ENCODE data around the gene APOBEC3B. TPM values are rescaled to one million over a fixed set of nuclear protein-coding genes. Genes with fewer than 3 reads are reported as not detected.
"Not testable (repeated sequence)": the region's sequence is repeated elsewhere in the genome, so short reads cannot be mapped to it uniquely, and the experiment has no call there.

APOBEC3B gene
- total RNA-seq, 1 donor from 2014 or later, result 2.4 TPM

DNA sequence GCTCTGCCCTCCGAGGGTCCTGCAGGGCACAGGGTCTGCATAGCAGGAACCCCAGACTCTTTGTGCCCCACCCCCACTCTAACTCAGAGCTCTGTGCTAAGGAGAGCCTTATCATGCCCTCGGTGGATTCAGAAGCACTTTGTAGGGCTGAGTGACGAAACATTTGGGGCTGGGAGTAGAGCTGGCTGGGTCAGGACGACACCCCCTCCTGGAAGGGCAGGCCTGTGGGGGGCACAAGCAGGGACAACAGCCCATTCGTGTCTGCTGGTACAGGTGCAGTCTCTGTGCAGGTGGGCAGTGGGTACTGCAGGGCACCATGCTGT is 15.8 kb upstream of the APOBEC3B start:
- DNase-seq (ENCODE audit: low read depth, low spot score), result no peak

DNA sequence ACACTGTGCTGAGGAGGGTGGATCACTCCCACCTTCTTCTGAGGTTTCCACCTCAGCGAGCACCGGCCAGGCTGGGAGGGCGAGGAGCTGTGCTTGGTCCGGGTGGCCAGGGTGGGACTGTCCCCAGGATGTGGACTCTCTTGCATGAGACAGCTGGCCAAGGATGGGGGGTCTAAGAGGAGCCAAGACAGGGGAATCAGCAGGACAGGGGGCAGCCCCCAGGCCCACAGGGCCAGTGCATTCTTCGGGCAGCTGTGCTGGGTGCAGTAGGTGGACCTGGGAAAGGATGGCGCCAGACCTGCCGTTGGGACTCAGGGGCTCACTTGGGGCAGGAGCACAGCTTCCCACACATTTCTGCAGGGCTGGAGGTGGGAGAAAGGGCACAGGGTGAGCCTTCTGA is 15.2 kb upstream of the APOBEC3B start:
- DNase-seq (ENCODE audit: low read depth, low spot score), result no peak

DNA sequence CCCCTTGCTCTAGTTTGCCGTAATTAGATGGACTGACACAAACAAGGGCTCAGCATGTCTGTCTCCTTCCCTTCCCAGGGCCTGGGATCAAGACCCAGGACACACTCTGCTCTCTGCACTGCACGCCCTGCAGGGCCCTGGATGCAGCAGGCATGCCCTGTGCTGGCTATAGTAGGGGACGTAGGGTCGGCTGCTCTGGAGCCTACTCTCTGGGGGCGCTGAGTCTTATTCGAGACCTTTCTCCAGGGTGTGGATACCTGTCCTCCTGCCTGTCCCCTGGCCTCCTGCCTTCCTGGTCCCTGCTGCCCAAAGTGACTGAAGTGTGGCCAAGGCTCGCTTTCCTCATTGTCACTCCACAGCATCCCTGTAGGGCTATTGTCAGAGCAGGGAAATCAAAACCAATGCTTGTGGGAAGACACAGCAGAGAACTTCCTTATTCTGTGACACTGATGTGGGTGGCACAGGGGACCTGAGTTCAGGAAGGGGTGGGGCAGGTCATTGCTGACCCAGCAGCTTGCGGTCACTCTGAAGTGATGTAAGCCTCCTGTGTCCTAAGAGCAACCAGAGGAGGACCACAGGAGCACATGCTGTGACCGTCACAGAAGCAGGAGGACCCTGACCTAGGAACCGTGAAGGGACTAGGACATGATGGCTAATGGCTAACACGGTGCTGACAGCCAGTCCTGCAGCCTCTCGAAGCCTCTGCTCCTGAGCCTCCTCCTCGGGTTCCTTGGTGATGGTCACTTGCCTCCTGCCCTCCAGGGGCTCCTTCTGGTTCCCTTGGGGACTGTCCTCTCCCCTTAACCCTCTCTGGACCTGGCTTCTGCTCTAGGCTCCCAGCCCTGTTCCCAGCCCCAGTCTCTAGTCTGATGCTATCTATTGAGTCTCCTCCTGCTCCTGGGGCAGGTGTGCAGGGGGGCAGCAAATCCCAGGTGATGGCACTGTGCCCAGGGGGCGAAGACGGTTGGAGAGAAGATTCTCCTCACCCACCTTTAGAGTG is 14.4 kb upstream of the APOBEC3B start:
- no peak for DNase-seq (ENCODE audit: low read depth, low spot score)

DNA sequence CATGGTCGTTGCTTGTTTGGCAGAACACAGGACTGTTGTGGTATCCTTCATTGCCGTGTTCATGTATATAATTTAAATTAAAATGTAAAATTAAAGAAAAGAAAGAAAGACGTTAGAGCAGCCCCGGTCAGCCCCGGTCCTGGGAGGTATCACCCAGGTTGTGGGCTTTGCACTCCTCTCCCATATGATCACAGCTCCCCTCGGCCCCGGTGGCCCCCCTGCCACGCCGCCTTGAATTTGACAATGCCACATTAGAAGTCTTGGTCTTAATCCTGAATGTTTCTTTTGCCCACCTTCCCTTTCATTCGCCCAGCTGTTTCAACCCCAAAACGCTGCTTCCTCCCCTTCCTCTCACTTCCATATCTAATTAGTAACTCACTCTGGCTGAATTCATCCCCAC is 13.3 kb upstream of the APOBEC3B start:
- DNase-seq (ENCODE audit: low read depth, low spot score), result no peak

DNA sequence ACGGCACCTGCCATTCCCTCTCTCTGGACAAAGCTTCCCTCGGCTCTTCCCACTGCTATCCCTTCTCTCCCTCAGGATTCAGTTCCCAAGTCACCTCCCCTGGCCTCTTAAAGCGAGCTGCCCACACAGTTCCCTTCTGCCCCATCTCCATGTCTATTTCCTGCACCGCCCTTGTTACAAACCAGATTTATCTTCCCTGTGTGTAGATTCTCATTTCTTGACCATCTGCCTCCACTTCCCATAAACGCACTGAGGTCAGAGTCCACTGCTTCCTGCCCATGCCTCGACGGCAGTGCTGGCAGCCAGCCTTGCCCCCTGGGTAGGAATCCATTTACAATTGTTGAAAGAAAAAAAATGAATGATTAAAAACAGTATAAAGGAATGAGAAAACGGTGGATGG is 11.6 kb upstream of the APOBEC3B start:
- no peak for DNase-seq (ENCODE audit: low read depth, low spot score)

DNA sequence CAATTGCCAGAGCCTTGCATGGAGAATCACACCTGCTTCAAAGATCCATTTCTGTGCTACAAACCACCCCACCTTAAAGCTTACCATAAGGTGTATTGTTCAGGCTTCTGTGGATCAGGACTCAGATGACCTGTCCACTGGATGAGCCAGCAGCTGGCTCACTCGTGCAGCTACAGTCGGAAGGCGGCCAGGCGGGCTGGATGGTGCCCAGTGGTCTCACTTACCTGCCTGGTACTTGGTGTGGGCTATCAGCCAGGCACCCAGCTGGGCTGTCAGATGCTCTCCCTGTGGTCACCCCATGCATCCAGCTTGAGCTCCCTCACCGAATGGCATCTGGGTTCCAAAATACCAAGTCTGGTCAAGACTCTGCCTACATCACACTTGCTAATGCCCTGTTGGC is 10.9 kb upstream of the APOBEC3B start:
- no peak for DNase-seq (ENCODE audit: low read depth, low spot score)

DNA sequence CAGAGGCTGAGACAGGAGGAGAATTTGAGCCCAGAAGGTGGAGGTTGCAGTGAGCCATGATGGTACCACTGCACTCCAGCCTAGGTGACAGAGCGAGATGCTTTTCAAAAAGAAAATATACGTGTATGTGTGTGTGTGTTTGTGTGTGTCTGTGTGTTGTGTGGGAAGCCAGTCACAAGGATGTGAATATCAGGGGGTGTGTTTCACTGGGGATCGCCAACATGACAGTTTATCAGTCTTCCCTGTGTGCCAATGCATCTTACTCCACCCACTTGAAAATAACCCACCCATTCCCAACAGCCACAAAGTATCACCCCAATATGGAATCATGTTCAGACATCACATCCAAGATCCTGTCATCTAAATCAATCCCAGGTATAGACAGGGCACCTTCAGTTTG is 10.4 kb upstream of the APOBEC3B start:
- no peak for DNase-seq (ENCODE audit: low read depth, low spot score)

DNA sequence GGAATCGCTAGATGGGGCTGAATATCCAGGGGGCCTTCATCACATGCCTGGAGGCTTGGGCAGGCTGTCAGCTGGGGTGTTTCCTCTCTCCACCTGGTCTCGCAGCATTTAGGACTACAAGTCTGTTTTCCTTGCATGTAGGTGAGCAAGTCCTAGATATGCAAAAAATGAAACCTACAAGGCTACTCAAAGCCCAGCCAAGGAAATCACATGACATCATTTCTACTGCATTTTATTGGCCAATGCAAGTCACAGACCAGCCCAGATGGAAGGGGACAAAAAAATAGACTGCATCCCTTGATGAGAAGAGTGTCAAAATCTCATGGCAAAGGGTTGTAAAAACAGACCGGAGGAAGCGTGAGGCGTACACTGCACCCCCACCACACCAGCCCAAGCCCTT is 9.6 kb upstream of the APOBEC3B start:
- no peak for DNase-seq (ENCODE audit: low read depth, low spot score)

DNA sequence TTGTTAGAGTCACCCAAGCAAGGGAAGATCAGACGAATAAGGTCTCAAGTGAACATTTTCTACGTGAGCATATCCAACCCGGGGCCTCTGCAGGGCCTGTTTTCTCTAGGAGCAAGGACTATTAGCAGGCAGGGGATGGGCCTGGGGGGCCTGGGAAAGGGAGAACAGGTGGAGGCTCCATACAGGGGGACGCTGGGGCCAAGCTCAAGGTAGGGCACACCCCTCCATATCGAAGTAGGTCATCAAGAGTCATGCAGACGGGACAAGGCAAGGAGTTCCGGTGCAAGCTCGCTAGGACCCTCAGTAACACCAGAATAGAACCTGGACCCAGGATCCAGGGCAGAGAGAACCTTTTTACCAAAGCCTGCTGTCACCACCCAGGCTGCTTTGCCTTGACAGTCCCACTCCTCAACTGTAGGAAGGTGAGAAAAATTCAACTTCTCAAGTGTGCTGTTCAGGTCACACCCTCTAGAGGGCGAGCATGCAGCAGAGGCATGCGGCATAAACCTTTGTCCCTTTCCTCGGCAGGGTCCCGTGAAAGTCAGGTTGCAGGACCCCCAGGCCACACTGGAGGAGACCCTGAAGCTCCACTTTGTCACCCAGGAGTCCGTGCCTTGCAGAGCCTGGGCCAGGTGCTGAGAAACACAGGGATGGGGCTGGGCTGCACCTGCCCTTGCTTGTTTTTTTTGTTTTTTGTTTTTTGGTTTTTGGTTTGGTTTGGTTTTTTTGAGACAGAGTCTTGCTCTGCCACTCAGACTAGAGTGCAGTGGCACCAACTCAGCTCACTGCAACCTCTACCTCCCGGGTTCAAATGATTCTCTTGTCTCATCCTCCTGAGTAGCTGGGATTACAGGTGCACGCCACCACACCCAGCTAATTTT is 8.6 kb upstream of the APOBEC3B start:
- DNase-seq (ENCODE audit: low read depth, low spot score), result no peak

DNA sequence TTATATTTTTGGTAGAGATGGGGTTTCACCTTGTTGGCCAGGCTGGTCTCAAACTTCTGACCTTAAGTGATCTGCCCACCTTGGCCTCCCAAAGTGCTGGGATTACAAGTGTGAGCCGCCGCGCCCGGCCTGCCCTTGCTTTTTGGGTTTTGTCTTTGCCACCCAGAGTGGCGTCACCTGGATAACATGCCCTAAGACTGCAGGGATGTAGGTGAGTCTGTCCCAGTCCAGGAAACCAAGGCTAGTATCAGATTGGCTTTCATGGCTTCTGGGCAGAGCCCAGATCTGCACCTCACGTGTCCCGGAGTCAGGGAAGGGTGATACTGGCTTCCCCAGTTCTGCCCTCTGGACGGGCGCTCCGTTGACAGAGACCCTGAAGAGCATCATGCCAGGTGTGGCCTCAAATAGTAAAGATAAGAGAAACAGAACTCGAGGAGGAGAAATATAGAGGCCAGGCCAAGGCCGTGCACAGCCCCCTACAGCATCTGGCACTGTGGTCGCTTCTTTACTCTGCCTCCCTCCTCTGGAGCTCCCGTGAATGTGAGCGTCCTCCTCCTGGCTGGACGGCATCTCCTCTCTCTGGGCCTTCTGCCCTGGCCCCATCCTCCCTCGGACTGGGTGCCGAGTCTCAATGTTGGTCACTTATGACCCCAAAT is 7.8 kb upstream of the APOBEC3B start:
- no peak for DNase-seq (ENCODE audit: low read depth, low spot score)

DNA sequence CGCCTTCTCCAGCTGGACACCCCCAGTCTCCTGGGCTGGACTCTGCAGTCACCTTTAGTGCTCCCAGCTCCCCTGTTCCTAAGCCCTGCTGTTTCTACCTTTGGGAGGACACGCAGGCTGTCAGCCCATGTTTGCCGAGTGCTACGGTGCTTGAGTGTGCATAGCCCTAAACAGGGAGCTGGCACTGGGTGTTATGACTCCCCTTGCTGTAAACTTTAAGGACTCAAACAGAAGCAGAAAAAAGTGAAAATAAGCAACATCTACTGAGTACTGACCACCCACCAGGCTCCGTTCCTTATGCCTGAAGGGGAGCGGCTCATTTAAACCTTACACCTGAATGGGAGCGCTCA is 7.3 kb upstream of the APOBEC3B start:
- no peak for DNase-seq (ENCODE audit: low read depth, low spot score)

DNA sequence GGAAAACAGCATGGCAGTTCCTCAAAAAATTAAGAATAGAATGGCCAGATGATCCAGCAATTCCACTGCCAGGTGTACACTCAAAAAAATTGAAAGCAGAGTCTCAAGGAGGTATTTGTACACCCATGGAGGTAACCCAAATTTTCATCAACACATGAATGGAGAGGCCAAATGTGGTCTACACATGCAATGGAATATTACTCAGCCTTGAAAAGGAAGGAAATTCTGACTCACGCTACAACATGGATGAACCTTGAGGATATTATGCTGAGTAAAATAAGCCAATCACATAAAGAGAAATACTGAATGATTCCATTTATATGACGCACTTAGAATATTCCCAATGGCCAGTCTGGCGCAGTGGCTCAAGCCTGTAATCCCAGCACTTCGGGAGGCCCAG is 4.9 kb upstream of the APOBEC3B start:
- not testable (repeated sequence) for DNase-seq (ENCODE audit: low read depth, low spot score)

DNA sequence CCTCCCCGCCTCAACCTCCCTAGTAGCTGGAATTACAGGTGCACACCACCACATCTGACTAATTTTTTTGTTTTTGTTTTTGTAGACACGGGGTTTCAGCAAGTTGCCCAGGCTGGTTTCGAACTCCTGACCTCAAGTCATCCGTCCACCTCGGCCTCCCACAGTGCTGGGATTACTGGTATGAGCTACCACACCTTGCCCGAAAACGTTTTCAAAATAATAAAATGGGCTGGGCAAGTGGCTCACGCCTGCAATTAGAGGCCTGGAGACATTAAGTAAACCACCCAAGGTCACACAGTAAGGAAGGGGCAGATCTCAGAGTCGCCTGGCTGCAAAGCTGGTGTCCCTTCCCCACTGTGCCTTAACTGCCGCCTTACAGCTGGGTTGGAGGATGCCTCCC is 1.6 kb upstream of the APOBEC3B start:
- not testable (repeated sequence) for DNase-seq (ENCODE audit: low read depth, low spot score)

DNA sequence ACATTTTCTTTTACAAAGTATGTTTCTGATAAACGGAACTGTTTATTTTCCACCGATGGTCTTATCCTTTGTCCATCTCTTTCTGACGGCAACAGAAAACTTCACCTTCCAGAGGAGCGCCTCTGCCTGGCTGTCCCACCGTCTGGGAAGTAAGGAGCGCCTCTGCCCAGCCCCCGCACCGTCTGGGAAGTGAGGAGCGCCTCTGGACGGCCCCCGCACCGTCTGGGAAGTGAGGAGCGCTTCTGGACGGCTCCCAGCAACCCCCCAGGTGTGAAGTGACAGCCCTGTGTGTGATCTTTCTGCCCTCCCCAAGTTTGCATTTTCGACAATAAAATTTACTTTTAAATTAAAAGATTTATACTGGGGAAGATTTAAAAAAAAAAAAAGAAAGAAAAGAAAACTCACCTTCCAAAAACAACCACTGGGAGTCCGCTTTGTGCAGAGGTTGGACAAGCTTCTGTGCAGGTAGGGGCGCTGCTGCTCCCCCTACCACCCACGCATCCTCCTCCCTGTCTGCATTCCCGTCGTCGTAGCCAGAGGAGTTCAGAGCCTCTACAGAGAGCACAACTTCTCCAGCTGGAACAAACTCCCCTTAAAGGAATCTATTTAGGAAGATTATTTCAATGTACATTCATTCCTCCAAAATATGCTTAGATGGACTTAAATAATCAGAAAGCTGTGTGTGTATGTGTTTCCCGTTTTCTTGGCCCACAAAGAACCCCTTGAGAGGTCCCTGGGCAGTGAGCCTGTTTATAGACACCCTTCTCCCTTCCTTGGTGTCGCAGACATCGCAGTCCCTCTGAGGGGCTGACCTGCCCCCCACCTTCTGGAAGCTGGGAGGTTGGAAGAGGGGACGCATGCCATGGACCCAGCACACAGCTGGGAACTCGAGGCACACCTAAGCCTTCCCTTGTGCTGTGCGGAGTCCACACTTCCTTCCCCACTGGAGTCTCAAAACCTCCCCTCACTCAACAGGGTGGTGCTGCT is 849 bp upstream of the APOBEC3B start:
- no peak for DNase-seq (ENCODE audit: low read depth, low spot score)

DNA sequence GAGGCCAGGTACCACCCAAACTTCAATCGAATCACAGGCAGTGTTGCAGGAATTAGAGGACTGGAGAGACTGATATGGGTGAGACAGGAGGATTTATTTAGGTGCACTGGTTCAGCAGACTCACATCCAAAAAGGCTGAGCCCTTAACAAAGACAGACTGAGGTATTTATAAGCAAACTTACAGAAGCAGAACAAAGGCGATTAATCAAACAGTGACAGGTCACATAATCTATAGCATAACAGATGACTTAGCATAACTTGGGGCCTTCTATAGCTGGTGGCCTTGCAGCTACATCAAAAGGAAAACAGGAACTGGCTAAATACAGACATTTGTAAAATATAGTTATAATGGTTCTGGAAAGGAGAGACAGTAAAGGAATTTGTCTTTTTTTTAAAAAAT is 2.1 kb downstream of the APOBEC3B start:
- no peak for DNase-seq (ENCODE audit: low read depth, low spot score)

DNA sequence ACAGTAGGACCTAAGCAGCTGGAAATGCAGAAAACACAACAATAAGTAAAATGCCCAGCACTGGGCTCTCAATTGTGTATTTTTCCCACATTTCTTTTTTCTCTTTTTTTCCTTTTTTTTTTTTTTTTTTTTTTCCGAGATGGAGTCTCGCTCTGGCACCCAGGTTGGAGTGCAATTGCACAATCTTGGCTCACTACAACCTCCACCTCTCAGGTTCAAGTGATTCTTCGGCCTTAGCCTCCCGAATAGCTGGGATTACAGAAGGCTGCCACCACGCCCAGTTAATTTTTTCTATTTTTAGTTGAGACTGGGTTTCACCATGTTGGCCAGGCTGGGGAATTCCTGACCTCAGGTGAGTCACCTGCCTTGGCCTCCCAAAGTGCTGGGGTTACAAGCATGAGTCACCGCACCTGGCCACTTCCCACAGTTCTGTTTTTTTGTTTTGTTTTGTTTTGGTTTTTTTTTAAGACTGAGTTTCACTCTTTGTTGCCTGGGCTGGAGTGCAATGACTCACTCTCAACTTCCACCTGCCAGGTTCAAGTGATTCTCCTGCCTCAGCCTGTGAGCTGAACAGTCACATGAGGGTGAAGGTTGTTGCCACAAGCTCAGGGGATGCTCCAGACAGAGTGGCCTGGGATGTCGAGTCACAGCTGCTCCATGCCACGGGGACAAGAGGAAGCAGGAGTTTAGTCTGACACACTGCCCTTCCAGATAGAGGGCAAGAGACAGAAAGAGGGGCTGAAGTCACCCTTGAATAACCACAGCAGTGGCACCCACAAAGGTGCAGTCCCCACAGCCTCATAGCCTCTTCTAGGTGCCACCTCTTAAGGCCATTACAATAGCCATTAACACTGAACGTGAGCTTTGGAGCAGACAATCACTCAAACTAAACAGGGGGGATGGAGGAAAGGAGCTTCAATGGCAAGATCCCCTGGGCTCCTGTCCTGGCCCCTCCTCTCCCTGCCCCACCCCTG is 2.9 kb downstream of the APOBEC3B start:
- DNase-seq (ENCODE audit: low read depth, low spot score), result not testable (repeated sequence)

DNA sequence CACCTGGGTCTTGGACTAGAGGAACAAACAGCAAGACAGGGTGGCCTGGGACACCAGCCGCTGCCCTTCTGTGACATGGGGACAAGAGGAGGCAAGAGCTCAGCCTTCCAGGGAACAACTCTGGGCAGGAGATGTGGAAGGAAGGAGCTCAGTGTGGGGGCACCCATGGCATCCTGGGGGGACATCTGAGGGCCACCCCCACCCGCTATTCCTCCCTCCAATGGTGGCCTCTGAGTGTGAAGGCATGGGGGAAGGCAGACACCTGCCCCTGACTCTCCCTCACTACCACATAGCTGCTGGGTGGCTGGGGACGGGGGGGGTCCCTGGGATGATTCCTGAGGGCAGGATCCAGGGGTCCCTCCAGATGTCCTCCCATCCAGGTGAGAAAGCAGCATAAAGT is 4.5 kb downstream of the APOBEC3B start:
- DNase-seq (ENCODE audit: low read depth, low spot score), result no peak

DNA sequence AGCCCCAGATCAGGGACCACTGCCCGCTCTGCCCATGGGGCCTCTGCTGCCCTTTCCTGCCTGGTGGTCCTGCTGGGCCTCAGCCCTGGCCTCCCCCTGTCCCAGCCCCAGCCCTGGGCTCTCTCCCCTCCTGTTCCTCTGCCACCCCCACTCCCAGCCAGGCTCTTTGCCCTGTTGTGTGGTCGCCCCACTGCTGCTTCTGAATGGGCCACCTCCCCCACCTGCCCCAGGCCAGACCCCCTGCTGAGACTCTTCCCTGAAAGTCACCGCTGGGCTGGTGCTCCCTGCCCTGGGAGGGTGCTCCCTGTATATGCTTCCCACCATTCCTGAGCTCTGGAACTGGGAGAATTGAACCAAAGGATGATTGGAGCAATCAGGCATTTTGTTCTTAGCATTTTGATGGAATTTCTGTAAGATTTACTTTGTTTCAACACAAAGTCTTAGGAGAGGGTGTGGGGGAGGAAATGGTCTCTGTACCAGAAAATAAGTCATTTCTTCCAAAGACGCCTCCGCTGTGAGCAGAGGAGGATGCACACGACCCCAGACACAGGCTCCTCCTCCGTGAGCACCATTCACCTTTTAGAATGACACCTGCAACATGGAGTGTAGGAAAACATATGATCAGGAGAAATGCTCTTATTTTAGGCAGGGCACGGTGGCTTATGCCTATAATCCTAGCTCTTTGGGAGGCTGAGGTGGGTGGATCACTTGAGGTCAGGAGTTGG is 5.2 kb downstream of the APOBEC3B start:
- DNase-seq (ENCODE audit: low read depth, low spot score), result no peak

DNA sequence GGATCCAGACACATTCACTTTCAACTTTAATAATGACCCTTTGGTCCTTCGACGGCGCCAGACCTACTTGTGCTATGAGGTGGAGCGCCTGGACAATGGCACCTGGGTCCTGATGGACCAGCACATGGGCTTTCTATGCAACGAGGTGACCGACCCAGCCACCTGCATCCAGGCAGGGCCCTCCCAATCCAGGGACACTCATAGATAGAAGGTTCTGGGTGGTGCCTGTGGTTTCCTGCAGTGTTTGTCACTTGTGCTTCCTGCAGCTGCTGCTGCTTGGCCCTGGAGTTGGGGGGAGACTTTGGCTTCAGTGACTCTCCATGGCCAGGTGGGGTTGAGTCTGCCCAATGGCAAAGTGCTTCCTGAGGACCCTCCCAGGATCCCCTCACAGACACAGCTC is 7.3 kb downstream of the APOBEC3B start:
- DNase-seq (ENCODE audit: low read depth, low spot score), result no peak
